H1 (cell line): ENCODE results near the gene FLNC. TPM values are rescaled to one million over a fixed set of nuclear protein-coding genes. Genes with fewer than 3 reads are reported as not detected.

Experiments
- CTCF ChIA-PET: fragments of 300-600 bp; sonication (Branson Sonifier 250); formaldehyde crosslinking; loops from one replicate; lab custom pipeline; 2021; ENCODE audit not compliant: partially characterized antibody; lab: Charles Lee
- POLR2A ChIA-PET: fragments of 300-600 bp; sonication (Branson Sonifier 250); formaldehyde crosslinking; loops from one replicate; lab custom pipeline; 2021; ENCODE audit warnings: inconsistent platforms; ENCODE audit not compliant: partially characterized antibody; lab: Charles Lee
- DNase-seq, 2 experiments: peaks; one replicate each; pipeline versions ENCODE4 v3.0.0 to v3.0.0-alpha.2; 2010 to 2022; ENCODE audit warnings: low spot score in 2 of 2, low read depth in 1 of 2, mixed read lengths in 1 of 2
- FAIRE-seq: peaks from 2 replicates; lab custom pipeline; 2011; peaks lifted over from hg19 to GRCh38; lab: Jason Lieb, UNC
- H2AFZ ChIP-seq: 2 replicates; pipeline ENCODE4 v1.8.1; 2012; ENCODE audit warnings: low read length, inconsistent platforms
- H2AK5ac ChIP-seq: 2 replicates; pipeline ENCODE4 v1.6.1; 2013; ENCODE audit warnings: low read depth, low read length
- H2BK120ac ChIP-seq: replicated peaks from 2 replicates; pipeline ENCODE3; 2013; ENCODE audit warnings: low read depth, low read length, inconsistent platforms
- H2BK12ac ChIP-seq: 2 replicates; pipeline ENCODE4 v1.6.1; 2013; ENCODE audit warnings: low read depth, low read length
- H2BK15ac ChIP-seq: 2 replicates; pipeline ENCODE4 v1.6.1; 2013; ENCODE audit warnings: low read length
- H2BK20ac ChIP-seq: 2 replicates; pipeline ENCODE4 v1.6.1; 2013; ENCODE audit warnings: low read length
- H2BK5ac ChIP-seq: 2 replicates; pipeline ENCODE4 v1.6.1; 2013; ENCODE audit warnings: low read depth, low read length
- H3K14ac ChIP-seq: 2 replicates; pipeline ENCODE4 v1.6.1; 2013; ENCODE audit warnings: inconsistent platforms; ENCODE audit not compliant: insufficient read length
- H3K18ac ChIP-seq: 2 replicates; pipeline ENCODE4 v1.6.1; 2013; ENCODE audit warnings: low read length; ENCODE audit errors: extremely low read depth
- H3K23ac ChIP-seq: 2 replicates; pipeline ENCODE4 v1.6.1; 2013; ENCODE audit warnings: inconsistent platforms; ENCODE audit not compliant: insufficient read length
- H3K23me2 ChIP-seq: 2 replicates; pipeline ENCODE4 v1.6.1; 2013; ENCODE audit warnings: low read depth, low read length
- H3K27ac ChIP-seq: 2 replicates; pipeline ENCODE4 v1.6.1; 2011; ENCODE audit warnings: low read depth, low read length, inconsistent platforms
- H3K27me3 ChIP-seq, 4 experiments: replicated peaks in 1 of 4; 1 replicate in 1 of 4; 2 replicates in 3 of 4; pipeline versions ENCODE4 v1.6.1 to v1.8.1; 2011 to 2013; ENCODE audit warnings: low read length in 3 of 4, mild to moderate bottlenecking in 3 of 4, inconsistent platforms in 2 of 4, mixed read lengths in 2 of 4, moderate library complexity in 1 of 4; ENCODE audit not compliant: control insufficient read depth in 3 of 4, insufficient read depth in 3 of 4; ENCODE audit errors: extremely low read depth in 1 of 4
- H3K36me3 ChIP-seq, 4 experiments: 2 replicates each; pipeline versions ENCODE4 v1.6.1 to v1.8.1; 2011 to 2013; ENCODE audit warnings: mild to moderate bottlenecking in 4 of 4, low read length in 3 of 4, moderate library complexity in 2 of 4, control low read depth in 1 of 4, inconsistent platforms in 1 of 4; ENCODE audit not compliant: insufficient read depth in 4 of 4, control insufficient read depth in 2 of 4
- H3K4ac ChIP-seq: replicated peaks from 2 replicates; pipeline ENCODE3; 2013; ENCODE audit warnings: low read length, low read depth, mixed read lengths, inconsistent platforms; ENCODE audit not compliant: insufficient read length
- H3K4me1 ChIP-seq, 4 experiments: replicated peaks in 1 of 4; 1 replicate in 1 of 4; 2 replicates in 3 of 4; pipeline versions ENCODE4 v1.6.1 to v1.8.1; 2011 to 2013; ENCODE audit warnings: low read length in 3 of 4, inconsistent platforms in 2 of 4, mixed read lengths in 1 of 4; ENCODE audit not compliant: insufficient read depth in 4 of 4, control insufficient read depth in 3 of 4
- H3K4me2 ChIP-seq, 2 experiments: 2 replicates each; pipeline versions ENCODE4 v1.6.1 to v1.8.1; 2011 to 2013; ENCODE audit warnings: low read depth in 2 of 2, low read length in 2 of 2, control low read depth in 1 of 2, inconsistent platforms in 1 of 2, mild to moderate bottlenecking in 1 of 2; ENCODE audit not compliant: insufficient read depth in 1 of 2
- H3K4me3 ChIP-seq, 4 experiments: fragments of 200-600, 300-600 bp in 1 of 4; sonication (generic), shearing (Covaris generic), sonication (Bioruptor Twin) in 1 of 4; 2 replicates each; pipeline versions ENCODE4 v1.5.1 to v1.8.1; 2011 to 2016; ENCODE audit warnings: low read length in 4 of 4, low read depth in 3 of 4, control low read depth in 2 of 4, inconsistent platforms in 2 of 4, mild to moderate bottlenecking in 2 of 4, mixed read lengths in 1 of 4, moderate library complexity in 1 of 4; ENCODE audit not compliant: insufficient read depth in 2 of 4; ENCODE audit errors: extremely low read depth in 1 of 4
- H3K56ac ChIP-seq: replicated peaks from 2 replicates; pipeline ENCODE3; 2013; ENCODE audit warnings: low read depth, mild to moderate bottlenecking, mixed read lengths, low read length, inconsistent platforms; ENCODE audit not compliant: insufficient read length
- H3K79me1 ChIP-seq: 2 replicates; pipeline ENCODE4 v1.6.1; 2013; ENCODE audit warnings: low read depth, low read length, control low read depth
- H3K79me2 ChIP-seq, 2 experiments: 2 replicates each; pipeline versions ENCODE4 v1.6.1 to v1.8.1; 2012 to 2013; ENCODE audit warnings: low read length in 2 of 2, mild to moderate bottlenecking in 2 of 2, inconsistent platforms in 1 of 2; ENCODE audit not compliant: insufficient read depth in 2 of 2, control insufficient read depth in 1 of 2
- H3K9ac ChIP-seq, 4 experiments: replicated peaks in 1 of 4; 1 replicate in 1 of 4; 2 replicates in 3 of 4; pipeline versions ENCODE4 v1.6.1 to v1.8.1; 2011 to 2013; ENCODE audit warnings: low read depth in 3 of 4, low read length in 3 of 4, control low read depth in 2 of 4, mild to moderate bottlenecking in 2 of 4, moderate library complexity in 2 of 4, inconsistent platforms in 1 of 4; ENCODE audit errors: extremely low read depth in 1 of 4
- H3K9me3 ChIP-seq, 2 experiments: 2 replicates each; pipeline versions ENCODE4 v1.6.1 to v1.8.1; 2012 to 2013; ENCODE audit warnings: mild to moderate bottlenecking in 2 of 2, moderate library complexity in 2 of 2, control low read depth in 1 of 2, inconsistent platforms in 1 of 2, low read depth in 1 of 2, low read length in 1 of 2, mixed read lengths in 1 of 2; ENCODE audit not compliant: insufficient read depth in 2 of 2
- H4K20me1 ChIP-seq, 2 experiments: replicated peaks in 1 of 2; 2 replicates each; pipeline versions ENCODE3 to v1.8.1; 2011 to 2013; ENCODE audit warnings: inconsistent platforms in 2 of 2, low read length in 2 of 2, mild to moderate bottlenecking in 1 of 2; ENCODE audit not compliant: insufficient read depth in 2 of 2, control insufficient read depth in 1 of 2
- H4K5ac ChIP-seq: 2 replicates; pipeline ENCODE4 v1.6.1; 2013; ENCODE audit warnings: low read length, low read depth, mixed read lengths, inconsistent platforms; ENCODE audit not compliant: insufficient read length
- H4K8ac ChIP-seq: 2 replicates; pipeline ENCODE4 v1.8.0; 2013; ENCODE audit warnings: mild to moderate bottlenecking, moderate library complexity, low read length, inconsistent platforms; ENCODE audit not compliant: insufficient read depth; ENCODE audit errors: extremely low read depth
- H4K91ac ChIP-seq: replicated peaks from 2 replicates; pipeline ENCODE3; 2013; ENCODE audit warnings: low read length, mixed read lengths, inconsistent platforms; ENCODE audit not compliant: insufficient read length
- ATF3 ChIP-seq: IDR thresholded peaks from 2 replicates; pipeline ENCODE4 v1.6.1; 2011; ENCODE audit warnings: low read depth, mild to moderate bottlenecking, low read length; ENCODE audit not compliant: insufficient read depth
- BACH1 ChIP-seq: IDR thresholded peaks from 2 replicates; pipeline ENCODE4 v1.6.1; 2012; ENCODE audit warnings: low read length, improper control_type of control experiment
- BRCA1 ChIP-seq: IDR thresholded peaks from 2 replicates; pipeline ENCODE4 v1.6.1; 2012; ENCODE audit warnings: low read depth, low read length, improper control_type of control experiment
- EZH2 ChIP-seq: fragments of 200-600 bp; sonication (generic); IDR thresholded peaks from 2 replicates; pipeline ENCODE4 v1.7.1; 2012; ENCODE audit warnings: low read depth, mild to moderate bottlenecking, moderate library complexity, low read length, inconsistent platforms; ENCODE audit not compliant: severe bottlenecking
- GABPA ChIP-seq: IDR thresholded peaks from 2 replicates; pipeline ENCODE4 v1.6.1; 2011; ENCODE audit warnings: mild to moderate bottlenecking, low read length, moderate library complexity, borderline replicate concordance; ENCODE audit not compliant: insufficient read depth
- HDAC2 ChIP-seq, 2 experiments: fragments of 300-600 bp in 1 of 2; sonication (generic) in 1 of 2; IDR thresholded peaks; 2 replicates each; pipeline ENCODE4 v1.6.1; 2011 to 2012; ENCODE audit warnings: low read depth in 2 of 2, low read length in 2 of 2, mild to moderate bottlenecking in 2 of 2, moderate library complexity in 2 of 2, borderline replicate concordance in 1 of 2, inconsistent platforms in 1 of 2
- KDM1A ChIP-seq: fragments of 200-600, 300-600 bp; sonication (generic); IDR thresholded peaks from 2 replicates; pipeline ENCODE4 v1.7.1; 2016; ENCODE audit warnings: mild to moderate bottlenecking, low read length, borderline replicate concordance
- SIN3A ChIP-seq, 2 experiments: IDR thresholded peaks in 1 of 2; conservative IDR thresholded peaks in 1 of 2; 2 replicates each; pipeline ENCODE4 v1.6.1; 2011 to 2012; ENCODE audit warnings: low read length in 2 of 2, improper control_type of control experiment in 1 of 2, low read depth in 1 of 2, mild to moderate bottlenecking in 1 of 2
- SRF ChIP-seq: IDR thresholded peaks from 2 replicates; pipeline ENCODE4 v1.6.1; 2011; ENCODE audit warnings: mild to moderate bottlenecking, low read depth, low read length, moderate library complexity
- ZNF274 ChIP-seq: IDR thresholded peaks from 2 replicates; pipeline ENCODE4 v1.7.0; 2012; ENCODE audit warnings: low read length, borderline replicate concordance; ENCODE audit errors: extremely low read depth
- WGBS, 2 experiments: shearing (Covaris generic) in 1 of 2; methylation state at CpG; one replicate each; pipeline versions ENCODE4 v1.1.6 to v1.1.7; 2013 to 2015; ENCODE audit warnings: low lambda C conversion rate in 2 of 2, mixed read lengths in 2 of 2, inconsistent platforms in 1 of 2, low coverage in 1 of 2, missing lambda C conversion rate in 1 of 2; ENCODE audit not compliant: insufficient replicate concordance in 2 of 2, insufficient coverage in 1 of 2, insufficient read length in 1 of 2; ENCODE audit errors: extremely low coverage in 1 of 2, missing lambda C conversion rate in 1 of 2; 5-methylcytosine and 5-hydroxymethylcytosine counted together
- polyA plus RNA-seq, 7 experiments: library from polyadenylated mRNA; depleted of rRNA in 3 of 7; stranded (reverse) in 5 of 7; unstranded in 2 of 7; fragments of >200 nt in 5 of 7; fragments of 200-250 nt in 2 of 7; gene quantifications; 1 replicate in 5 of 7; 2 replicates in 1 of 7; 4 replicates in 1 of 7; pipeline versions ENCODE4 v1.2.1 to v1.2.3, GENCODE V29; 2011 to 2013; ENCODE audit warnings: missing spikeins in 2 of 7, mixed read lengths in 2 of 7
- total RNA-seq: library from RNA; stranded (reverse); fragmentation: NEBNext Ultra II Directional; extraction: Animal tissue kit (Norgen Biotek cat#: 25700); gene quantifications from 2 replicates; pipeline ENCODE4 v1.2.1, GENCODE V29; 2021

FLNC gene
- total and polyA plus RNA-seq, 2 of the 8 experiments (the other 6 are each of a cell fraction or from before 2014, with no cell fraction given), result 1.9 to 10.7 TPM

GRCh38 chr7:128858380-128859231, 28.4 kb downstream of the FLNC start:
- POLR2A ChIA-PET, result interaction anchor here (1.4 to 1.6 kb wide), 2 partner anchors 9 to 27 kb away, joined by 3 to 5 read pairs; no protein-coding TSS in a partner anchor
- no peaks in the 10 kb centered on the region for H3K36me3 ChIP-seq
- 92% methylated on average over 16 of the region's 18 CpGs; no CpG with 5 or more reads in 1 of the 2 experiments for WGBS, 2 experiments
- TF ChIP-seq BRCA1 (no peak), HDAC2 (IDR thresholded peaks at IDR 0.05; ENCODE audit: borderline replicate concordance in 1 of 2, low read depth in 2 of 2, low read length in 2 of 2) (no peak), EZH2 (no peak), ATF3 (no peak), GABPA (no peak), KDM1A (no peak), SIN3A (conservative IDR thresholded peaks at IDR 0.05 in 1 of 2, IDR thresholded peaks at IDR 0.05 in 1 of 2; ENCODE audit: low read depth in 1 of 2, low read length in 2 of 2) (no peak), ZNF274 (no peak), SRF (no peak), BACH1 (no peak)

More at GRCh38 chr7:128858380-128859231, 28.4 kb downstream of the FLNC start:
- peaks cover 7% of the 10 kb centered on the region for H3K23me2 ChIP-seq
- no peak overlapping the region for H3K23ac ChIP-seq
- DNase-seq (no peak), FAIRE-seq (no peak)
- peaks cover 0 to under 1% of the 10 kb centered on the region in 2 experiments for H4K20me1 ChIP-seq
- no peaks in the 10 kb centered on the region for H3K79me2 ChIP-seq
- no peak overlapping the region for H4K91ac ChIP-seq
- no peak overlapping the region for H3K4me2 ChIP-seq
- H3K4ac ChIP-seq, result no peak overlapping the region
- no peak overlapping the region for H3K18ac ChIP-seq
- H4K8ac ChIP-seq, result no peak overlapping the region; the same call in 1 of the 2 replicates
- no peak overlapping the region for H3K4me3 ChIP-seq
- H3K27ac ChIP-seq, result no peak overlapping the region
- H3K9ac ChIP-seq, result no peak overlapping the region
- no peak overlapping the region for H2BK20ac ChIP-seq
- no peak overlapping the region for H2BK5ac ChIP-seq
- no peaks in the 10 kb centered on the region for H3K9me3 ChIP-seq
- CTCF ChIA-PET, result interaction anchor here (2.0 to 10.2 kb wide), 3 partner anchors 10 to 24 kb away, joined by 12 to 189 read pairs (median 148); no protein-coding TSS in a partner anchor
- no peaks in the 10 kb centered on the region for H3K27me3 ChIP-seq
- no peak overlapping the region for H2BK12ac ChIP-seq
- no peaks in the 10 kb centered on the region for H3K79me1 ChIP-seq
- H4K5ac ChIP-seq, result no peak overlapping the region
- H3K4me1 ChIP-seq, result peaks cover 0 to 11% (median 4%) of the 10 kb centered on the region in 4 experiments; a peak in 5 of 7 replicates
- H2BK15ac ChIP-seq, result no peak overlapping the region
- no peak overlapping the region for H2AFZ ChIP-seq
- H3K14ac ChIP-seq, result no peak overlapping the region
- no peak overlapping the region for H2AK5ac ChIP-seq
- no peak overlapping the region for H2BK120ac ChIP-seq
- no peak overlapping the region for H3K56ac ChIP-seq
